Prostate gland (tissue), 2 donors: ENCODE data around the gene CCDC13. TPM values are rescaled to one million over a fixed set of nuclear protein-coding genes. Genes with fewer than 3 reads are reported as not detected.

Source experiments
- DNase-seq: peaks from one replicate; pipeline ENCODE4 v3.0.0-alpha.2; 2019; ENCODE audit warnings: low spot score
- H3K27ac ChIP-seq, 2 donors: fragments of 200-600 bp; sonication (generic); 2 replicates each; pipeline ENCODE4 v1.5.1; 2017 to 2019
- H3K27me3 ChIP-seq: fragments of 200-600 bp; sonication (generic); replicated peaks from 2 replicates; pipeline ENCODE4 v1.5.1; 2019; ENCODE audit not compliant: insufficient read depth
- H3K36me3 ChIP-seq, 2 donors: fragments of 200-600 bp; sonication (generic); 1 replicate in 1 of 2; 2 replicates in 1 of 2; pipeline versions ENCODE4 v1.5.1 to v1.8.1; 2017 to 2019
- H3K4me1 ChIP-seq: fragments of 200-600 bp; sonication (generic); replicated peaks from 2 replicates; pipeline ENCODE4 v1.5.1; 2019
- H3K4me3 ChIP-seq, 2 donors: fragments of 200-600 bp; sonication (generic); 2 replicates each; pipeline ENCODE4 v1.5.1; 2017 to 2019
- H3K9me3 ChIP-seq: fragments of 200-600 bp; sonication (generic); 2 replicates; pipeline ENCODE4 v1.5.1; 2017
- POLR2A ChIP-seq: fragments of 450-650 bp; IDR thresholded peaks from one replicate; pipeline ENCODE4 v1.6.1; 2016; ENCODE audit warnings: antibody characterized with exemption, mild to moderate bottlenecking
- POLR2AphosphoS5 ChIP-seq: sonication (generic); formaldehyde crosslinking; IDR thresholded peaks from one replicate; pipeline ENCODE4 v1.6.1; 2017; ENCODE audit warnings: antibody characterized with exemption
- WGBS: methylation state at CpG from one replicate; pipeline ENCODE4 v1.1.5; 2018; 5-methylcytosine and 5-hydroxymethylcytosine counted together
- intact Hi-C: fragments of 100-400 bp; cut with DNase I; formaldehyde crosslinking; loops from one replicate; pipeline ENCODE4 v1.14.2; 2022
- total RNA-seq, 2 donors: library from RNA; depleted of rRNA; stranded (reverse); fragments of >200 nt; gene quantifications; one replicate each; pipeline ENCODE4 v1.1.0, GENCODE V29; 2016
- TF ChIP-seq, protein P1 (sequence below), 4 experiments: fragments of 200-600 bp in 2 of 4; fragments of 450-650 bp in 2 of 4; sonication (generic) in 2 of 4; IDR thresholded peaks; 1 replicate in 3 of 4; 2 replicates in 1 of 4; pipeline ENCODE4 v1.5.1; 2016 to 2019; ENCODE audit warnings: antibody characterized with exemption in 4 of 4, mild to moderate bottlenecking in 2 of 4, moderate library complexity in 2 of 4

The CCDC13 gene
- total RNA-seq, 2 donors from 2014 or later, result 2.4 to 6.5 TPM

DNA sequence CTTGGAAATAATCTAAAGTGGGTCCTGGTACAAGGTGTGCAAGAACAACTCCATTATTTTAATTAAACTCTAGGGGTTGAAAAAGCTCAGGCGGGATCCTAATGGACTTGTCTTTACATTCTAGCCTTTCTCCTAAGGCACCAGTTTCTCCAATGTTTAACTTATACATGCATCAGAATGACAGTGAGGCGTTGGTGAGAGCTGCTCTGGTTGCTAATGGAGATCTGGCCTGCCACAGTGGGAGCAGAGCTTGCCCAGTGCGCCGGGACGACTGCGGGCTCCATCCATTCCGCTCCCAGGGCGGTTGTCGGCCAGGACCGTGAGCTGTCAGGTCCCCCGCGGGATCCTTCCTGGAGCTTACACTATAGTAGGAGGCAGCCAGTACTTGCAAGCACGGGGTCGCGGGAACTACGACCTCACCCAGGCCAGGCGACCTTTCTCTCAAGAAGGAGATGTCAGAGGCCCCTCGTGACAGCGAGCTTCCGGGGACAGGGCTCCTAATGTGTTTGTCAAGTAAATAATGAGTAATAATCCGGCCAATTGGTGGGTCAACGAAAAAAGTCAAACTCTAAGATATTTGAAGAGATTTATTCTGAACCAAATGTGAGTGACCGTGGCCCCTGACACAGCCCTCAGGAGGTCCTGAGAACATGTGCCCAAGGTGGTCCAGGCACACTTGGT is 32.2 kb upstream of the CCDC13 start:
- Histone ChIP-seq H3K4me1 (no peaks in the 10 kb centered on the region), H3K27me3 (no peaks in the 10 kb centered on the region), H3K27ac (peak overlapping the region in 1 of 2 donors; percentile 93), H3K9me3 (no peaks in the 10 kb centered on the region), H3K4me3 (peak overlapping the region; percentile 77 to 82), H3K36me3 (no peaks in the 10 kb centered on the region)
- DNase-seq, result no peak
- 54% methylated on average over 23 of the region's 23 CpGs for WGBS
- intact Hi-C loops, result no loop called here
- TF ChIP-seq POLR2A, result no peak
- no peak for TF ChIP-seq POLR2AphosphoS5
- TF ChIP-seq, protein P1, sequence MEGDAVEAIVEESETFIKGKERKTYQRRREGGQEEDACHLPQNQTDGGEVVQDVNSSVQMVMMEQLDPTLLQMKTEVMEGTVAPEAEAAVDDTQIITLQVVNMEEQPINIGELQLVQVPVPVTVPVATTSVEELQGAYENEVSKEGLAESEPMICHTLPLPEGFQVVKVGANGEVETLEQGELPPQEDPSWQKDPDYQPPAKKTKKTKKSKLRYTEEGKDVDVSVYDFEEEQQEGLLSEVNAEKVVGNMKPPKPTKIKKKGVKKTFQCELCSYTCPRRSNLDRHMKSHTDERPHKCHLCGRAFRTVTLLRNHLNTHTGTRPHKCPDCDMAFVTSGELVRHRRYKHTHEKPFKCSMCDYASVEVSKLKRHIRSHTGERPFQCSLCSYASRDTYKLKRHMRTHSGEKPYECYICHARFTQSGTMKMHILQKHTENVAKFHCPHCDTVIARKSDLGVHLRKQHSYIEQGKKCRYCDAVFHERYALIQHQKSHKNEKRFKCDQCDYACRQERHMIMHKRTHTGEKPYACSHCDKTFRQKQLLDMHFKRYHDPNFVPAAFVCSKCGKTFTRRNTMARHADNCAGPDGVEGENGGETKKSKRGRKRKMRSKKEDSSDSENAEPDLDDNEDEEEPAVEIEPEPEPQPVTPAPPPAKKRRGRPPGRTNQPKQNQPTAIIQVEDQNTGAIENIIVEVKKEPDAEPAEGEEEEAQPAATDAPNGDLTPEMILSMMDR (IDR thresholded peaks at IDR 0.05), result no peak

DNA sequence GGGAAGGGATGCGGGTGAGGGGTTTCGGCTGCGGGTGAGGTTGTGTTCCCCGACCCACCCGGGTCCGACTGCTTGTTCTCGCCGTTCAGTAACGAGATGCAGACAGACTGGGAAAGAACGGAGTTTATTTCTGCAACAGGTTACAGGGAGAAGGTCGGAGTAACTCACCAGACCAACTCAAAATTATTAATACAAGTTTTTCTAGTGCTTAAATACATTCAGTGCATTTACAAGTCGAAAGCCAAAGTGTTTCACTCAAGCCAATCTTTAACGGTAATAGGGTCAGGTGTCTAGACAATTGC is 31.7 kb upstream of the CCDC13 start:
- no peaks in the 10 kb centered on the region for H3K36me3 ChIP-seq
- intact Hi-C loops, result no loop called here
- H3K9me3 ChIP-seq, result no peaks in the 10 kb centered on the region
- TF ChIP-seq POLR2A (no peak), POLR2AphosphoS5 (no peak)
- TF ChIP-seq, protein P1 (IDR thresholded peaks at IDR 0.05), result no peak
- H3K27ac ChIP-seq, result peak overlapping the region; percentile 93 to 97
- 2% methylated on average over 13 of the region's 13 CpGs for WGBS
- no peaks in the 10 kb centered on the region for H3K27me3 ChIP-seq
- no peak for DNase-seq
- peak overlapping the region; percentile 77 to 82 for H3K4me3 ChIP-seq
- no peaks in the 10 kb centered on the region for H3K4me1 ChIP-seq

DNA sequence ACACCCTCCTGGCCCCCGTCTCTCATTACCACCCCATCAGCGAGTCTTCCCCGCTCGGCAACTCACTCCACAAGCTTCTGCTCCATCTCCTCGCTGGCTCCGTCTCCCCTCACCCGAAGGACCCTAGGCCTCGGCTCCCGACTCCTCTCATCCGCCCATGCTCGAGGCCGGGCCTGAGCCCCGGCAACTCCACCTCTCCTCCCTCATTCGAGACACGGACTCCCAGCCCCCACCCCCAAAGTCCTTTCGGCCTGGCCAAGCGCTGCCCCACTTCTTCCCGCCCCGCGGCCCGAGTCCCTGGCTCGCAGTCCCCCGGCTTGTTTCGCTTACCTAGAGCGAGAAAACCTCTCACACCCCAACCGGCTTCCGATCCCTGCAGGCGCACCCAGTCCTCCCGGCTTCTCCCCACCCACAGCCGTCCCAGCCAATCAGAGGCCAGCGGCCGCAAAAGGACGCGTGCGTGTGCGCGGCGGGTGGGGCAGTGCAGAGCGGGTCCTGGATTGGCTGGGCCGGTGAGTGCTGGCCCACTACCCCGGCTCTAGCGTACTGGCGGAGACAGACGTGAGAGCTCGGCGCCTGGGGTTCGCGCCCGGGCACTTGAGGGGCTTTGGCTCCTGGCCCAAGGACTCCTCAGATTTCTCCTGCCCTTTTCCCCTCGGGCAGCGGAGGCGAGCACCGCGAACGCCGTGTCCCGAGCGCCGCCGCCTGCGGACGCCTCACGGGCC is 31.2 kb upstream of the CCDC13 start, which contains the start of gene HIGD1A:
TSS of gene HIGD1A (minus strand) at position 385 of the 725 bp plus-strand sequence. CDS start 10,237 bp downstream, outside the sequence.
- no peaks in the 10 kb centered on the region for H3K4me1 ChIP-seq
- intact Hi-C loops, result no loop called here
- peak within 1 kb of the TSS; percentile 93 to 97 for H3K27ac ChIP-seq
- H3K36me3 ChIP-seq, result no peaks in the 10 kb centered on the region
- peak within 1 kb of the TSS; percentile 77 to 82 for H3K4me3 ChIP-seq
- DNase-seq, result peak; percentile 97
- H3K9me3 ChIP-seq, result no peaks in the 10 kb centered on the region
- TF ChIP-seq, protein P1 (IDR thresholded peaks at IDR 0.05), result peak in 1 of 4 experiments; percentile 19
- TF ChIP-seq POLR2A, result peak; percentile 99
- peak; percentile 99 for TF ChIP-seq POLR2AphosphoS5
- H3K27me3 ChIP-seq, result no peaks in the 10 kb centered on the region
- WGBS, result under 1% methylated on average over 63 of the region's 63 CpGs

DNA sequence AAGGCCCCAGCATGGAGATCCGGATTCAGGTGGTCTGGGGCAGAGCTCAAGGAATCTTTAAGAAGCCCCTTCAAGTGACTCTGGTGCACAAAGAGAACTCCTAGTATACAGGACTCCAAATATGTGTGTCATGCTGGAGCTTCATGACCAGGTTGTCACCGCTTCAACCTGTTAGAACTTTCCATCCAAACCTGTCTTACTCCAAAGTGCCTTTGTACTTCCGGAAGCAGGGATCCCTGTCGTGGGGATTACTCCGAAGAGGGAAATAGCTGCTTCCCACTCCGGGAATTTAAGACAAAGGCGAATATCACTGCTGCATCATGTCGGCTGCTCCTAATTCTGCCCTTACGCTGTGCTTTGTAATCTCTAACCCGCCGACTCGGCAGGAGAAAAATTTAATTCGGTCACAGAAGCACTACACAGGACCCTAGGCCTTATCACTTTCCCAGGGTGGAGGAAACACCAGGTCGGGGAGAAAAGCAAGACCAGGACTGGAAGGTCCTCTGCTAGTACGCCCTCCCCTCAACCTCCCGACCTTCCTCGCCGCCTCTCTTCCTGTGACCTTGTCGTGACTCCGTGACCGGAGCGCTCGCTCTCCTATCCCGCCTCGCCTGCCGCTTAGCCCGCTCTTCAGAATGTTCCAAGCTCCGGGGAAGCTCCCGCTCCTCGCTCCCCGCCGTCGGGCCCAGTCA is 30.5 kb upstream of the CCDC13 start:
- H3K36me3 ChIP-seq, result no peaks in the 10 kb centered on the region
- no peaks in the 10 kb centered on the region for H3K27me3 ChIP-seq
- H3K4me1 ChIP-seq, result no peaks in the 10 kb centered on the region
- peak overlapping the region; percentile 93 to 97 for H3K27ac ChIP-seq
- H3K9me3 ChIP-seq, result no peaks in the 10 kb centered on the region
- no peak for DNase-seq
- peak overlapping the region; percentile 77 to 82 for H3K4me3 ChIP-seq
- no peak for TF ChIP-seq POLR2A
- TF ChIP-seq, protein P1 (IDR thresholded peaks at IDR 0.05), result no peak
- peak; percentile 41 for TF ChIP-seq POLR2AphosphoS5
- under 1% methylated on average over 33 of the region's 33 CpGs for WGBS
- intact Hi-C loops, result no loop called here
